OCI-LY1 (cell line): ENCODE data around the gene ADAM8.

ENCODE experiments used
- H2AFZ ChIP-seq: fragments of 200-600 bp; sonication (generic), shearing (Covaris generic); 2 replicates; pipeline ENCODE4 v1.6.0; 2014; ENCODE audit warnings: antibody characterized with exemption, mild to moderate bottlenecking, low read length
- H3F3A ChIP-seq: fragments of 200-600 bp; sonication (generic), shearing (Covaris generic); 2 replicates; pipeline ENCODE4 v1.6.0; 2014; ENCODE audit warnings: mild to moderate bottlenecking, antibody characterized with exemption, low read length, moderate library complexity; ENCODE audit not compliant: insufficient read depth
- H3K27ac ChIP-seq: fragments of 200-600 bp; sonication (generic); 2 replicates; pipeline ENCODE4 v1.5.1; 2014; ENCODE audit warnings: low read length, mixed run types, mild to moderate bottlenecking, low read depth; ENCODE audit not compliant: poor library complexity, severe bottlenecking
- H3K27me3 ChIP-seq: fragments of 200-600 bp; sonication (generic); 2 replicates; pipeline ENCODE4 v1.6.0; 2014; ENCODE audit warnings: antibody characterized with exemption, mild to moderate bottlenecking, low read length, moderate library complexity; ENCODE audit not compliant: insufficient read depth
- H3K36me3 ChIP-seq: fragments of 200-600 bp; sonication (generic); 2 replicates; pipeline ENCODE4 v1.6.1; 2014; ENCODE audit warnings: mild to moderate bottlenecking, antibody characterized with exemption, low read length, moderate library complexity, mixed read lengths; ENCODE audit not compliant: insufficient read depth
- H3K4me1 ChIP-seq: fragments of 200-600 bp; sonication (generic); 2 replicates; pipeline ENCODE4 v1.5.1; 2014; ENCODE audit warnings: mild to moderate bottlenecking, low read length, moderate library complexity; ENCODE audit not compliant: insufficient read depth, severe bottlenecking
- H3K4me2 ChIP-seq: fragments of 200-600 bp; sonication (generic), shearing (Covaris generic); 2 replicates; pipeline ENCODE4 v1.6.1; 2014; ENCODE audit warnings: low read length
- H3K4me3 ChIP-seq: fragments of 200-600 bp; sonication (generic); 2 replicates; pipeline ENCODE4 v1.5.1; 2014; ENCODE audit warnings: low read length, low read depth, mild to moderate bottlenecking, mixed read lengths; ENCODE audit not compliant: poor library complexity, severe bottlenecking
- H3K79me2 ChIP-seq: fragments of 200-600 bp; shearing (Covaris generic); 2 replicates; pipeline ENCODE4 v1.6.1; 2016; ENCODE audit warnings: mixed run types, low read length, mixed read lengths; ENCODE audit not compliant: insufficient read depth
- H3K9ac ChIP-seq: fragments of 200-600 bp; sonication (generic), shearing (Covaris generic); 2 replicates; pipeline ENCODE4 v1.6.1; 2014; ENCODE audit warnings: mild to moderate bottlenecking, low read length, mixed read lengths
- H3K9me2 ChIP-seq: fragments of 200-600 bp; sonication (generic), shearing (Covaris generic); 2 replicates; pipeline ENCODE4 v1.6.1; 2014; ENCODE audit warnings: low read depth, mild to moderate bottlenecking, low read length, mixed read lengths
- H3K9me3 ChIP-seq: fragments of 200-600 bp; shearing (Covaris generic); 2 replicates; pipeline ENCODE4 v1.6.1; 2014; ENCODE audit warnings: low read length, mixed read lengths
- H4K20me1 ChIP-seq: fragments of 200-600 bp; sonication (generic), shearing (Covaris generic); 2 replicates; pipeline ENCODE4 v1.6.0; 2016; ENCODE audit warnings: mild to moderate bottlenecking, low read length; ENCODE audit not compliant: insufficient read depth
- EZH2 ChIP-seq: fragments of 200-600 bp; sonication (generic), shearing (Covaris generic); IDR thresholded peaks from 2 replicates; pipeline ENCODE4 v1.8.0; 2017; ENCODE audit warnings: borderline replicate concordance, mixed run types, mild to moderate bottlenecking, antibody characterized with exemption, low read length, moderate library complexity, mixed read lengths
- TF ChIP-seq, protein P1 (sequence below): fragments of 200-600 bp; sonication (generic), shearing (Covaris generic); IDR thresholded peaks from 2 replicates; pipeline ENCODE4 v1.5.1; 2017; ENCODE audit warnings: mild to moderate bottlenecking, antibody characterized with exemption, low read length, moderate library complexity, mixed read lengths

ADAM8 gene

DNA sequence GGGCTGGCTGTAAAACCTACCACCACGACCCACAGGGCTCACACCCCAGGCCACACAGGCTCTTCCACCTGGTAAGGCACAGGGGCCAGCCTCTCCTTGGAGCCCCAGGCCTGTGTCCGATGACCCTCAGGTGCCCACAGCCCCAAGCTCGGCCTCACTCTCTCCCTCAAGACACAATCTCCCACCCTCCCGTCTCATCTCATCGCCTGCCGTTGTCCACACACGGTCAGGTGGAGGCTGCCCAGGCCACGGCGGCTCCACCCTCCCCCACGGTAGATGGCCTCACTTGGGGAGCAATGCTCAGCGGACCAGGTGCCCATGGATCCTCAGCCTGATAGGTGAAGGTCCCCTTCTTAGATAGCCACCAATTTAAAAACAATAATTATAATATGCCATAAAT is 55.3 kb downstream of the ADAM8 start:
- no peak for TF ChIP-seq EZH2
- TF ChIP-seq, protein P1, sequence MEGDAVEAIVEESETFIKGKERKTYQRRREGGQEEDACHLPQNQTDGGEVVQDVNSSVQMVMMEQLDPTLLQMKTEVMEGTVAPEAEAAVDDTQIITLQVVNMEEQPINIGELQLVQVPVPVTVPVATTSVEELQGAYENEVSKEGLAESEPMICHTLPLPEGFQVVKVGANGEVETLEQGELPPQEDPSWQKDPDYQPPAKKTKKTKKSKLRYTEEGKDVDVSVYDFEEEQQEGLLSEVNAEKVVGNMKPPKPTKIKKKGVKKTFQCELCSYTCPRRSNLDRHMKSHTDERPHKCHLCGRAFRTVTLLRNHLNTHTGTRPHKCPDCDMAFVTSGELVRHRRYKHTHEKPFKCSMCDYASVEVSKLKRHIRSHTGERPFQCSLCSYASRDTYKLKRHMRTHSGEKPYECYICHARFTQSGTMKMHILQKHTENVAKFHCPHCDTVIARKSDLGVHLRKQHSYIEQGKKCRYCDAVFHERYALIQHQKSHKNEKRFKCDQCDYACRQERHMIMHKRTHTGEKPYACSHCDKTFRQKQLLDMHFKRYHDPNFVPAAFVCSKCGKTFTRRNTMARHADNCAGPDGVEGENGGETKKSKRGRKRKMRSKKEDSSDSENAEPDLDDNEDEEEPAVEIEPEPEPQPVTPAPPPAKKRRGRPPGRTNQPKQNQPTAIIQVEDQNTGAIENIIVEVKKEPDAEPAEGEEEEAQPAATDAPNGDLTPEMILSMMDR, result no peak
- no peaks in the 10 kb centered on the region for H3K4me1 ChIP-seq
- H3K4me3 ChIP-seq, result no peak overlapping the region

GRCh38 chr10:133219782-133220181 is 56.9 kb downstream of the ADAM8 start:
- Histone ChIP-seq H4K20me1 (no peaks in the 10 kb centered on the region), H3K27ac (no peak overlapping the region), H3K79me2 (no peaks in the 10 kb centered on the region), H3K36me3 (no peaks in the 10 kb centered on the region), H3K9ac (no peak overlapping the region), H3K4me1 (no peaks in the 10 kb centered on the region), H2AFZ (no peak overlapping the region), H3K27me3 (no peaks in the 10 kb centered on the region), H3K4me2 (no peak overlapping the region), H3K4me3 (no peak overlapping the region), H3F3A (no peaks in the 10 kb centered on the region), H3K9me3 (no peaks in the 10 kb centered on the region), H3K9me2 (no peaks in the 10 kb centered on the region)
- TF ChIP-seq EZH2, result no peak
- TF ChIP-seq, protein P1, result no peak

More for the DNA sequence above, 55.3 kb downstream of the ADAM8 start:
- Histone ChIP-seq H3K27ac (no peak overlapping the region), H3K9ac (no peak overlapping the region), H3K9me3 (no peaks in the 10 kb centered on the region), H3F3A (no peaks in the 10 kb centered on the region), H3K79me2 (no peaks in the 10 kb centered on the region), H3K36me3 (no peaks in the 10 kb centered on the region), H3K4me2 (no peak overlapping the region), H3K9me2 (no peaks in the 10 kb centered on the region), H2AFZ (no peak overlapping the region), H3K27me3 (no peaks in the 10 kb centered on the region), H4K20me1 (no peaks in the 10 kb centered on the region)

DNA sequence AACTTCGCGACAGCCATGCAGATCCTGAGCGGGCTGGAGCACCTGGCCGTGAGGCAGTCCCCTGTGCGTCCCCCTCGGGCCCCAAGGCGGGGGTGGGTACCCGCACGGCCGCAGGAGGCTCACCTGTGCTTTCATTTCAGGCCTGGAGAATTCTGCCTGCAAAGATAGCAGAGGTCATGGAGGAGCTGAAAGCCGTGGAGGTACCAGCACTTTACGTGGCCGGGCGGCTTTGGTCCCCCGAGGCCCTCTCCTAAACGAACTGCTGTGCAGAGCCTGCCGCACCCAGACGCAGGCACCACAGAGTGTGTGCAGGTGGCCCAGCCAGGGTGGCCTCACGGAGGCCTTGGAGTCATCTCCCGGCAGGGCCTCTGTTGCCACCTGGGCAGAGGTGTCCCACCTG is 57.8 kb downstream of the ADAM8 start:
- no peak overlapping the region for H2AFZ ChIP-seq
- TF ChIP-seq, protein P1, result no peak
- TF ChIP-seq EZH2, result no peak
- H3K9me3 ChIP-seq, result no peaks in the 10 kb centered on the region
- no peak overlapping the region for H3K4me3 ChIP-seq
- H3K4me2 ChIP-seq, result no peak overlapping the region
- H3K4me1 ChIP-seq, result no peaks in the 10 kb centered on the region
- no peaks in the 10 kb centered on the region for H3K9me2 ChIP-seq
- H3K27ac ChIP-seq, result no peak overlapping the region
- H3K36me3 ChIP-seq, result no peaks in the 10 kb centered on the region
- no peaks in the 10 kb centered on the region for H3K27me3 ChIP-seq
- H3F3A ChIP-seq, result no peaks in the 10 kb centered on the region
- H3K79me2 ChIP-seq, result no peaks in the 10 kb centered on the region
- H4K20me1 ChIP-seq, result no peaks in the 10 kb centered on the region
- H3K9ac ChIP-seq, result no peak overlapping the region
